Stimulated activated naive CD8-positive, alpha-beta T cell treated with anti-CD3 and anti-CD28 coated beads, Interleukin-15, amount 100 ng/mL, for 72 hours (primary cell): ENCODE data around the gene SNRNP40.

Experiments used
- ATAC-seq: fragments of 150-1000 bp; cut with Tn5 transposase; 2 replicates; pipeline ENCODE4 v1.10.0; 2021; ENCODE audit warnings: mild to moderate bottlenecking, moderate library complexity
- DNase-seq, 2 donors: peaks; one replicate each; pipeline ENCODE4 v3.0.0; 2021 to 2022
- H3K27ac Mint-ChIP-seq, 2 donors: one replicate each; pipeline ENCODE4 v1.8.0; 2022; ENCODE audit warnings: mild to moderate bottlenecking in 2 of 2, mixed read lengths in 2 of 2, moderate library complexity in 2 of 2
- H3K27me3 Mint-ChIP-seq: one replicate; pipeline ENCODE4 v1.8.0; 2022; ENCODE audit warnings: mixed read lengths
- H3K4me1 Mint-ChIP-seq: one replicate; pipeline ENCODE4 v1.8.0; 2022; ENCODE audit warnings: mild to moderate bottlenecking, mixed read lengths
- H3K4me3 Mint-ChIP-seq, 2 donors: one replicate each; pipeline ENCODE4 v1.8.0; 2022; ENCODE audit warnings: mild to moderate bottlenecking in 2 of 2, mixed read lengths in 2 of 2, moderate library complexity in 1 of 2
- H3K9me3 Mint-ChIP-seq, 2 donors: one replicate each; pipeline ENCODE4 v1.8.0; 2022; ENCODE audit warnings: mixed read lengths in 2 of 2

SNRNP40 gene

GRCh38 chr1:31224068-31224467, 72.5 kb downstream of the SNRNP40 start:
- DNase-seq (no peak), ATAC-seq (no peak)
- Mint-ChIP-seq H3K4me3 (no peak overlapping the region), H3K27ac (peak overlapping the region in 1 of 2 donors; percentile 54), H3K9me3 (no peaks in the 10 kb centered on the region), H3K27me3 (no peaks in the 10 kb centered on the region), H3K4me1 (no peaks in the 10 kb centered on the region)

DNA sequence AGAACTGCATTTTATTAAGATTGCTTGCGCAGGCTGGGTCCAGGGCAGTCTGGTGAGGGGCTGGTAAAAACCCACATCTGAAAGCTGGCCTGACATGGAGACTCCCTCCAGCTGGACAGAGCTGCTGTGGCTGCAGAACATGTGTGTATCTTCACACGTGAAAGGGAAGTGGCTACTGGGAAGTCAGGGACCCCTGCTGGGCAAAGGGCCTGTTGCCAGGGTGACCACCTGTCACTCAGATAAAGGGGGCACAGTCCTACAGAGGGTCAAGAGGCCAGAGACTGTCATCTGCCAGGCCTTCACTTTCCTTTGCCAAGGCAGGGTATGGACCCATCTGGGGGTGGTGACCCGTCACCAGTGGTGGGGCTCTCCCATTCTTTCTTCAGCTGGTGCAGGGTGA, 74.4 kb downstream of the SNRNP40 start:
- DNase-seq (no peak), ATAC-seq (no peak)
- Mint-ChIP-seq H3K27ac (peak overlapping the region in 1 of 2 donors; percentile 63), H3K27me3 (no peaks in the 10 kb centered on the region), H3K4me3 (no peak overlapping the region), H3K4me1 (no peaks in the 10 kb centered on the region), H3K9me3 (no peaks in the 10 kb centered on the region)

- H3K27ac Mint-ChIP-seq: no peak overlapping the region
- DNase-seq (no peak), ATAC-seq (no peak)
- no peaks in the 10 kb centered on the region for H3K4me1 Mint-ChIP-seq
- no peak overlapping the region for H3K4me3 Mint-ChIP-seq
- no peaks in the 10 kb centered on the region for H3K9me3 Mint-ChIP-seq
- H3K27me3 Mint-ChIP-seq: no peaks in the 10 kb centered on the region
Observed at GRCh38 chr1:31221072-31221471, 75.5 kb downstream of the SNRNP40 start.

DNA sequence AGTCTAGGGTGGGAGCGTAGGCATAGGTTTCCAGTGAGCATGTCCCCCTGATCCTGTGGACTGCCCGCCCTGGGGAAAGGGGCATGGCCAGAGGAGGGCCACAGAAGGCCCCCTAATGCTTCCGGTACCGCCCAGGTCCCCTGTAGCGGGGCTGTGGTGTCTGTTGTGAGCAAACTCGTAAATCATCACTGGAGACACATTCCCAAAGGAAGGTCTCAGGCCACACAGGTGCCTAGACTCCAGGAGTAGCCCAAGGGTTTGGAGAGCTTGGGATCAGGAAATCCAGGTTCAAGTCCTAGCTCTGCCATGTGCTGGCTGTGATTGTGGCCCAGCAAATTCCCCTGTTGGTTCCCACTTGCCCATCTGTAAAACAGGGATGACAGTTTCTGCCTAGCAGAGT, 77.1 kb downstream of the SNRNP40 start:
- no peaks in the 10 kb centered on the region for H3K4me1 Mint-ChIP-seq
- no peak for ATAC-seq
- no peak overlapping the region for H3K4me3 Mint-ChIP-seq
- no peak for DNase-seq
- no peak overlapping the region for H3K27ac Mint-ChIP-seq
- H3K27me3 Mint-ChIP-seq: no peaks in the 10 kb centered on the region
- H3K9me3 Mint-ChIP-seq: no peaks in the 10 kb centered on the region

DNA sequence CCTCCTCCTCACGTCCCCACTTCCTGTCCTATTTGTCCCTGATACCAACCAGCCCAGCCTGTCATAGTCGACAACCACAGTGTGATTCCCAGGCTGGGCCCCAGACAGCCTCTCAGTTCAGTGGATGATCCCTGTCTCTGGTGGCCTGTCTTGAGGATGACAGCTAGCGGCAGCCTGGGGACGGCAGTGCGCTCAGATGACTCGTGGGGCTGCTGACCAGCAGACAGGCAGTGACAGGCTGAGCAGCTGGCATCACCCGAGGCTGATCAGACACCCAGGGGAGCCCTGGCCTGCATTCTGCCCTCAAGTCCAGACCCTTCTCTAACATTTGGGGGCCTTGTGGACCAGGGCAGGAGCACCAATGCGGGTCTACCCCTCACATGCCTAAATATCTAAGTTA, 77.9 kb downstream of the SNRNP40 start:
- H3K4me3 Mint-ChIP-seq: no peak overlapping the region
- no peak for ATAC-seq
- H3K27ac Mint-ChIP-seq: no peak overlapping the region
- H3K4me1 Mint-ChIP-seq: no peaks in the 10 kb centered on the region
- no peak for DNase-seq
- no peaks in the 10 kb centered on the region for H3K27me3 Mint-ChIP-seq
- no peaks in the 10 kb centered on the region for H3K9me3 Mint-ChIP-seq

DNA sequence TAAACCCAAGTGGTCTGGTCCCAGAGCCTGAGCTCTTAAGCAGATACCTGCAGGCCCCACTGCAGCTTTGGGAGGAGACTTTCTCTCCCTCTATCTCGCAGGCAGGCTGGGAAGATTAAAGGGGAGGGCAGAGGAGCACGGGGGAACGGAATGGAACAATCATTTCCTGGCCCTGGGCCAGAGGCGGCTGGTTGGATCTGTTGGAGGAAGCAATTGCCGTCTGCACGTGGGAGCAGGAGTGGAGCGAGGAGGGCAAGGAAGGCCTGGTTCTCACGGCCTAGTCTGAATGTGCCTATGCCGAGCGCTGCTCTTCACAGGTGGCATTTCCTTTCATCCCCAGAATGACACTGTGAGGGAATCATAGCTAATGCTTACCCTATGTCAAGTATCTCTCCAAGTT, 80.6 kb downstream of the SNRNP40 start:
- ATAC-seq: no peak
- peaks cover 2% of the 10 kb centered on the region in 2 donors for H3K9me3 Mint-ChIP-seq

GRCh38 chr1:31215065-31215570, 81.5 kb downstream of the SNRNP40 start:
- DNase-seq: no peak
- no peaks in the 10 kb centered on the region for H3K4me1 Mint-ChIP-seq
- no peak overlapping the region for H3K4me3 Mint-ChIP-seq
- no peak for ATAC-seq
- peaks cover 6 to 8% of the 10 kb centered on the region in 2 donors for H3K9me3 Mint-ChIP-seq
- H3K27ac Mint-ChIP-seq: no peak overlapping the region
- H3K27me3 Mint-ChIP-seq: no peaks in the 10 kb centered on the region

More for the DNA sequence above, 80.6 kb downstream of the SNRNP40 start:
- Mint-ChIP-seq H3K27me3 (no peaks in the 10 kb centered on the region), H3K27ac (peak overlapping the region in 1 of 2 donors; percentile 65), H3K4me1 (no peaks in the 10 kb centered on the region), H3K4me3 (no peak overlapping the region)
- DNase-seq: no peak

- no peak overlapping the region for H3K4me3 Mint-ChIP-seq
- H3K27me3 Mint-ChIP-seq: no peaks in the 10 kb centered on the region
- no peaks in the 10 kb centered on the region for H3K4me1 Mint-ChIP-seq
- ATAC-seq: no peak
- DNase-seq: no peak
- peaks cover 6 to 8% of the 10 kb centered on the region in 2 donors for H3K9me3 Mint-ChIP-seq
- no peak overlapping the region for H3K27ac Mint-ChIP-seq
Observed at GRCh38 chr1:31214316-31215064, 82.1 kb downstream of the SNRNP40 start.
